ENCODE data around the gene TLK1. TPM values are rescaled to one million over a fixed set of nuclear protein-coding genes. Genes with fewer than 3 reads are reported as not detected.
"Not testable (repeated sequence)": the region's sequence is repeated elsewhere in the genome, so short reads cannot be mapped to it uniquely, and the experiment has no call there.

TLK1 gene
- total and polyA plus RNA-seq, 2 experiments from 2014 or later, result 41.2 to 45.0 TPM

GRCh38 chr2:171091517-171091916, 69.2 kb downstream of the TLK1 start:
- Histone ChIP-seq H3K27ac (ENCODE audit: low read depth) (0 out of 2 replicates have a peak overlapping the region, but pooled peaks have one; percentile 30), H3K79me2 (replicated peaks; ENCODE audit: insufficient read depth) (peaks cover 94% of the 10 kb centered on the region), H3K4me1 (ENCODE audit: insufficient read depth) (peaks cover 20% of the 10 kb centered on the region), H4K20me1 (replicated peaks; ENCODE audit: insufficient read depth) (peaks cover 12% of the 10 kb centered on the region)
- not testable (repeated sequence) for H3F3A ChIP-seq (replicated peaks; ENCODE audit: low read depth); H3K4me3 ChIP-seq; H2AFZ ChIP-seq; H3K4me3 Mint-ChIP-seq; DNase-seq (ENCODE audit: low spot score); H3K27me3 Mint-ChIP-seq (ENCODE audit: insufficient read depth, low read depth, poor library complexity); H3K9me3 Mint-ChIP-seq; H3K4me2 ChIP-seq; H3K36me3 ChIP-seq (ENCODE audit: insufficient read depth); H3K9me2 ChIP-seq (ENCODE audit: insufficient read depth); H3K27me3 ChIP-seq (ENCODE audit: insufficient read depth); H3K27ac Mint-ChIP-seq; ATAC-seq
- Mint-ChIP-seq H3K36me3 (ENCODE audit: low read depth) (peaks cover 13% of the 10 kb centered on the region; the same call in 2 of the 3 replicates), H3K4me1 (peaks cover 34% of the 10 kb centered on the region)

GRCh38 chr2:171089489-171089888, 71.2 kb downstream of the TLK1 start:
- Histone ChIP-seq H3K4me2 (no peak overlapping the region), H3K9me2 (ENCODE audit: insufficient read depth) (no peaks in the 10 kb centered on the region; the same call in 1 of the 2 replicates), H3K4me1 (ENCODE audit: insufficient read depth) (peaks cover 23% of the 10 kb centered on the region), H3F3A (replicated peaks; ENCODE audit: low read depth) (no peaks in the 10 kb centered on the region), H3K4me3 (no peak overlapping the region), H3K36me3 (ENCODE audit: insufficient read depth) (no peaks in the 10 kb centered on the region), H3K79me2 (replicated peaks; ENCODE audit: insufficient read depth) (peaks cover 94% of the 10 kb centered on the region), H2AFZ (no peak overlapping the region), H4K20me1 (replicated peaks; ENCODE audit: insufficient read depth) (peaks cover 10% of the 10 kb centered on the region), H3K27ac (ENCODE audit: low read depth) (no peak overlapping the region), H3K27me3 (ENCODE audit: insufficient read depth) (no peaks in the 10 kb centered on the region)
- DNase-seq (ENCODE audit: low spot score), result no peak
- H3K36me3 Mint-ChIP-seq (ENCODE audit: low read depth), result peaks cover 13% of the 10 kb centered on the region; the same call in 2 of the 3 replicates
- H3K4me3 Mint-ChIP-seq, result no peak overlapping the region
- no peak for ATAC-seq
- no peak overlapping the region for H3K27ac Mint-ChIP-seq
- H3K4me1 Mint-ChIP-seq, result peaks cover 38% of the 10 kb centered on the region
- no peak for TF ChIP-seq JUNB (IDR thresholded peaks at IDR 0.05; ENCODE audit: unreplicated experiment)
- TF ChIP-seq CTCF (conservative IDR thresholded peaks at IDR 0.05; ENCODE audit: low read depth in 2 of 2), result no peak
- no peak for TF ChIP-seq EZH2 (IDR thresholded peaks at IDR 0.05; ENCODE audit: low read depth, unreplicated experiment)
- H3K27me3 Mint-ChIP-seq (ENCODE audit: insufficient read depth, low read depth, poor library complexity), result peaks cover 2% of the 10 kb centered on the region
- no peaks in the 10 kb centered on the region; the same call in 2 of the 3 replicates for H3K9me3 Mint-ChIP-seq

- no peak for ATAC-seq
- Histone ChIP-seq H2AFZ (no peak overlapping the region), H3K36me3 (ENCODE audit: insufficient read depth) (no peaks in the 10 kb centered on the region), H3K79me2 (replicated peaks; ENCODE audit: insufficient read depth) (peaks cover 94% of the 10 kb centered on the region), H3K9me2 (ENCODE audit: insufficient read depth) (no peaks in the 10 kb centered on the region; the same call in 1 of the 2 replicates), H3K4me2 (no peak overlapping the region), H3K4me1 (ENCODE audit: insufficient read depth) (peaks cover 16% of the 10 kb centered on the region), H3K27me3 (ENCODE audit: insufficient read depth) (no peaks in the 10 kb centered on the region), H3K27ac (ENCODE audit: low read depth) (peak overlapping the region; percentile 45), H3K4me3 (no peak overlapping the region), H3F3A (replicated peaks; ENCODE audit: low read depth) (no peaks in the 10 kb centered on the region), H4K20me1 (replicated peaks; ENCODE audit: insufficient read depth) (peaks cover 6% of the 10 kb centered on the region)
- no peak overlapping the region for H3K4me3 Mint-ChIP-seq
- peaks cover 13% of the 10 kb centered on the region; the same call in 2 of the 3 replicates for H3K36me3 Mint-ChIP-seq (ENCODE audit: low read depth)
- H3K9me3 Mint-ChIP-seq, result no peaks in the 10 kb centered on the region; the same call in 2 of the 3 replicates
- peaks cover 38% of the 10 kb centered on the region for H3K4me1 Mint-ChIP-seq
- no peak overlapping the region for H3K27ac Mint-ChIP-seq
- H3K27me3 Mint-ChIP-seq (ENCODE audit: insufficient read depth, low read depth, poor library complexity), result peaks cover 2% of the 10 kb centered on the region
- no peak for DNase-seq (ENCODE audit: low spot score)
- TF ChIP-seq ZNF114 (CRISPR knock-in tag; IDR thresholded peaks at IDR 0.05), result no peak
- TF ChIP-seq CREB1 (CRISPR knock-in tag; IDR thresholded peaks at IDR 0.05; ENCODE audit: low read depth), result no peak
- TF ChIP-seq REST (IDR thresholded peaks at IDR 0.05; ENCODE audit: unreplicated experiment), result no peak
- no peak for TF ChIP-seq STAT1 (IDR thresholded peaks at IDR 0.05; ENCODE audit: unreplicated experiment)
- no peak for TF ChIP-seq NANOG (IDR thresholded peaks at IDR 0.05; ENCODE audit: borderline replicate concordance)
- no peak for TF ChIP-seq CTCF (conservative IDR thresholded peaks at IDR 0.05; ENCODE audit: low read depth in 2 of 2)
- no peak for TF ChIP-seq EZH2 (IDR thresholded peaks at IDR 0.05; ENCODE audit: low read depth, unreplicated experiment)
- TF ChIP-seq POLR2AphosphoS5 (IDR thresholded peaks at IDR 0.05; ENCODE audit: low read depth), result no peak
Observed at GRCh38 chr2:171088057-171088834, 72.4 kb downstream of the TLK1 start.
